ENCODE data around the gene PANK4.
"Not testable (repeated sequence)": the region's sequence is repeated elsewhere in the genome, so short reads cannot be mapped to it uniquely, and the experiment has no call there.

The PANK4 gene

DNA sequence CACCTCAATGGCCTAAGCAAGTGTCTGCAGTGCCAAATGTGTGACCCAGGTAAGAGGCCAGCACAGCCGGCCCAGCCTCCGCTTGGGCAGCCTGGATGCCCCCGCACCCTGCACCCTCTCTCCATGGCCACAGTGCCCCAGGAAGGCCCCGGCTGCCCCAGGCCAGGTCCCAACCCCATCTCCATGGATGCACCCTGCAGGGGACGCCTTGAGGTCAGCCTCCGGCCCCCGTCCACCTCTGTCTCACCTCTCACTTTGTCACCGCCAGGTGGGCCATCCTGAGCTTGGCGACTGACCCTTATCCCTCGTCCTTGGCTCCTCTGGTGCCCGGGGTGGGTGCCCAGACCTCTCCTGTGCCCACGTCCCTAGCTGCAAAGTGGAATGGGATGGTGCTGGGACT lies 32.0 kb upstream of the PANK4 start:
- no peak for DNase-seq

DNA sequence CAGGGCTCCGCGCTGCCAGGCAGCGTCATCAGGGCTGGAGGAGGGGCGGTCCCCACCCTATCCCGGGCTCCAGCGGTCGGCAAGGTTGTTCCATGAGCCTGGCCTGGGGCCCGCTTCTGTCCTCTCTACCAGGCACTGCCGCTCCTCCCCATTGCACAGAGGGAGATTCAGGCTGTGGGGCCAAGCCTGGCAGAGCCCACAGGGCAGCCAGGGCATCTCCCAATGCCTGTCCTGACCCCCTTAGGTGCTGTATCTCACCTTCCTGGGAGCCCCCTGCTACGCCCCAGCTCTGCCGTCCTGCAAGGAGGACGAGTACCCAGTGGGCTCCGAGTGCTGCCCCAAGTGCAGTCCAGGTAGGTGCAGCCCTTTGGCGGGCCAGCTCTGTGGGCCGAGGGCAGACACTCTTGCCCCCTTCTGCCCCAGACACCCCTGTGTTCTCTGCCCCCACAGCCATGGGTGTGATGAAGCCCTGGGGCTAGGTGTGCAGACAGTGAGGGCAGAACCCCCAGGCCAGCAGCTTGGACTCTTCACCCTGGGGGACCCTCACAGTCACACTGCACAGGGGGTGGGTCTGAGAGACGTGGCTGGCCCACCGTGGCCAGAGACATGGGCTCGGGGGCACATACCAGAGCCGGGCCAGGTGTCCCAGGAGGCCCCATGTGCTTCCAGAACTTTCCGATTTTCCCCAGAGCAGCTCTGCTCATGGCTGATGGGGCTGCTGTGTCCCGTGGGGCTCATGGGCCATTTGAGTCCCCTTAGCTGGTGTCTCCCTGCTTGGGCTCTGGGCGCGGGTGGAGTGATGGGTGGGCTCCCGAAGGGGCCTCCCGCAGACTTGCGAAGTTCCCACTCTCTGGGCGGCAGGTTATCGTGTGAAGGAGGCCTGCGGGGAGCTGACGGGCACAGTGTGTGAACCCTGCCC lies 31.3 kb upstream of the PANK4 start:
- no peak for DNase-seq

DNA sequence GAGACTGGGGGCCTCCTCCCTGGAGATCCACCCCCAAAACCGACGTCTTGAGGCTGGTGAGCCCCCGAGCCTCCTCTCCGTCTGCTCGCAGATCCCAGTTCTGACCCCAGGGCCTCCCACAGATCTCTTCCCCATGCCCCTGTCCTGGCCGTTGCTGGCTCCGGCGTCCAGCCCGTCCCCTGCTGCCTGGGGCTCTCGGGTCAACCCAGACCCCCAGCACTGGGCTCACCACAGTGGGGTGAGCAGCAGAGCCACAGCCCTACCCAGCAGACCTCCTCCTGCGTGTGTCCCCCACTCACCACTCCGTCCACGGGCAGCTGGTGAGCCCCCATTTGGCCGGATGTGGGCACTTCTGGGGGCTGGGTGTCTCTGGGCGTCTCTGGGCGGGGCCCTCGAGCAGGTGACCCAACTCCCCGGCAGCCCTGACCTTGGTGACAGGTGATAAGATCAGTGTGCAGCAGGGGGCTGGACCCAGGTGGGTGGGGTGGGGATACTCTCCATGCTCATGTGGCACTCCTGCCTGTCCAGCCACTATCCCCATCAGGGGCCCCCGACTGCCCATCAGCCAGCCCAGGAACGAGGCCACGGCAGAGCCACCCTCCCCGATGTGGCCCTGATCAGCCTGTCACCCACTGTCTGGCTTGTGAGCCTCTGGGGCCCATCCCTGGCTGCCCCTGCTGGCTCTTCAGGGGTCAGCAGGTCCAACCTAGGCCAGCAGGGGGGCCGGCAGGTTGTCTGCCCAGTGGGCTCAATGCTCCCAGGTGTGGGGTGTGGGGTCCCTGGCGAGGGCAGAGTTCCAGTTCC lies 30.5 kb upstream of the PANK4 start:
- DNase-seq, result no peak

- no peak for DNase-seq
Observed at GRCh38 chr1:2556277-2556677, 29.9 kb upstream of the PANK4 start, which contains the start of gene TNFRSF14. TNFRSF14 (plus strand) TSS chr1:2556371; CDS start chr1:2556665, 294 bp downstream.

- no peak for DNase-seq
Observed at GRCh38 chr1:2555634-2556276, 29.4 kb upstream of the PANK4 start.

- DNase-seq, result no peak
Observed at GRCh38 chr1:2554621-2555387, 28.4 kb upstream of the PANK4 start.

DNA sequence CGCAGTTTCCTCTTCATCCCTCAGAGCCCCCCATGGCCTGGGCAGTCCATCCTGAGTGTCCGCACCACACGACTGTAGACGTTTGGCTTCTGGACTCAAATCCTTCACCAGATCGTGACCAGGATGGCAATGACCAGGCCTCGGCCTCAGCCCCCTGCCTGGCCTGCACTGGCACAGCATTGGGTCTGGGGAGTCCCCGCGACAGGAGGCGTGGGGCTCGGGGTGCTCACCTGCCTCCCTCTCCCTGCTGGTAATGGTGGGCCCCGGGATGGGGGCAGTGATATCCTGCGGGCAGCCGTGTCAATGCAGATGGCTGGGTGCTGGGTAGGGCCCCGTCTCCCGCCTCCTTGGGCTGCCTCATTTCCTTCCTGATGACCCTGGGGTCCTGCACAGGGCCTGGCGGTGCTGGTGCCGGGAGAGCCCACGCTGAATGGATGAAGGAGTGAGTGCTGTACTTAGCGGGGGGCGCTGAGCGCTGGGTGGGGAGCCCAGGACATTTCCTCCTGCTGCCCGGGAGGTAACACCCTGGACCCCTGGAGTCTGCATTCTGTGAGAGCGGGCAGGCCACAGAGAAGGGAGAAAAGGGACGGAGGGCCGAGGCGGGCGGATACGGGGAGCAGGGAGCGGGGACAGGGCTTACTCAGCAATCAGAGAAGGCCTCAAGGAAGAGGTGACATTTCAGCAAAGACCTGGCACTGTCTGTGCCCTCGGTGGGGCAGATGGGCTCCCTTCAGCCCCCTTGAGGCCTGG lies 27.6 kb upstream of the PANK4 start:
- DNase-seq, result no peak

DNA sequence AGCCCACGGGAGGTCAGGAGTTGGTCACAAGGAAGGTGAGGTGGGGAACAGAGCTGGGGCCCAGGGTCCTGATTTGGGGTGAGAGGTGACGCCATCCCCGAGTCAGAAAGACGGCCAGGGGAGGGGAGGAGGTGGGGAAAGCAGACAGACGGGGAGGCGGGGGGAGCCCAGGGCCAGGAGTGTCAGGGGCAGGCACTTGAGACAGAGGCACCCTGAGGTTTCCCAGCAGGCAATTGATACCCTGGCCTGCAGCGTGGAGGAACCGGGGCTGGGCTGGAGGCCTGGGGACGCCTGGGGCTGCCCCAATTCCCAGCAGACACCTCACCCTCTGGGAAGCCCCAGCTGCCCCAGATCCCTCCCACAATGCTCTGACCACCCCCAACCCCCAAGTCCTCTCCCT lies 26.7 kb upstream of the PANK4 start:
- not testable (repeated sequence) for DNase-seq

- no peak for DNase-seq
Observed at GRCh38 chr1:2552189-2552588, 25.8 kb upstream of the PANK4 start.

DNA sequence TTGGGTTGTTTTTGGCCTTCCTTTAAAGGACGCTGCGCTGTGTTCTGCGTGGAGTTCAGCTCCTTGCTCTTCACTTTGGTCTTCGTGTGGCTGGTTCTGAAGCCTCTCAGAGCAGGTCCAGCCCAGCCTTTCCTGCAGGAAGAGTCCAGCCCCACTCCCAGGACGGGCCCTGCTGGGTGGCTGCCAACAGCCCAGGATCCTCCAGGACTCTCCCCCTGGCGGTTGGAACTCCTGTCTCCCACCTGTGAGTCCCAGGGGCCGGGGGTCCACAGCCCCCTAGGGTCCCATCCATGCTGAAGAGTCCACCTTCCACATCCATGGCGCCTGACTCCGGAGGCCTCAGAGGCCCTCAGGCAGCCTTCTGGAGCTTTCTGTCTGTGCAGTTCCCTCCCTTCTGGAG lies 25.1 kb upstream of the PANK4 start:
- DNase-seq, result not testable (repeated sequence)

DNA sequence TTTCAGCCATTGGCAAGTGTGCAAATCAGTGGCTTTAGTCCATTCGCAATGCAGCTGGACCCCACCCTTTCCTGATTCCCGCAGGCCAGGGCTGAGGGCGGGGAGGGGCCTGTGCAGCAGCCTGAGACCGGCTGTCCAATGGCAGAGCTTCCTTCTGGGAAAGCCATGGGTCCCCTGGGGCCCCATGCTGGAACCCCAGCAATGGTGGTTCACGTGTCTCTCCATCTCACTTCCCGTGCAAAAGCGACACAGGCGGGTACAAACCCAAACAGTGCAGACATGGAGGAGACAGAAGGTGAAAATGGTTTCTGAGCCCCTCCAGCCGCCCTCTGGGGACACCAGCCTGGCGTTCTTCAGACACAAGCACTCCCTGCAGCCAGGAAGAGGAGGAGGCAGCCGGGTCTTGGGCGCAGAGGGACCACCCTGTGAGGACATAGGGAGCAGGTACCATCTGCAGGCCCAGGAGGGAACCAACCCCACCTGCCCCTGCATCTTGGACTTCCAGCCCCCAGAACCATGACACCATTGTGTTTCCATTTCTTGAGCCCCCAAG lies 24.0 kb upstream of the PANK4 start:
- not testable (repeated sequence) for DNase-seq

DNA sequence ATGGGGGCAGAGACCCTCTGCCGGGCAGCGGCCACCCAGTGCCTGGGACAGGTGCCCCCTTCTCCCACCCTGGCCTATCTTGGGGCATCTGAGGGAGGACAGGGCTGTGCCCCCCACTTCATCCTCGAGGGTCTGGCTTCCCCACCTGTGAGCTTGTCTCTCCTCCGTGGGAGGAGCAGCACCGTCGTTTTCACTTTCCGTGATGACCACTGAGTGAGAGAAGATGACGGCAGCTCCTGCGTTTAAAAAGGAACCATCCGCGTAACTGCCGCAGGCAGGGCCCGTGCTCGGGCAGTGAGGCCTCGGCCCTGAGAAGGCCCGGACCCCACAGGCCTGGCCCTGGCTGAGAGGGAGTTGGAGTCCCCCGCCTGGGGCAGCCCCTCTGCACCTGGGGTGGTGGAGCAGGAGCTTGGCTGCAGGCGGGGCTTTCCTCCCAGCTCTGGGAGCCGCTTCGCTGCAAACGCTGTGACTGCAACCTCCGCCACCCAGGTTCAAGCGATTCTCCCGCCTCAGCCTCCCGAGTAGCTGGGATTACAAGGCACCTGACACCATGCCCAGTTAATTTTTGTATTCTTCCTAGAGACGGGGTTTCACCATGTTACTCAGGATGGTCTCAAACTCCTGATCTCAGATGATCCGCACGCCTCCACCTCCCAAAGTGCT lies 23.1 kb upstream of the PANK4 start:
- not testable (repeated sequence) for DNase-seq

- DNase-seq, result no peak
Observed at GRCh38 chr1:2548068-2548589, 21.7 kb upstream of the PANK4 start.

GRCh38 chr1:2547210-2548067 lies 21.0 kb upstream of the PANK4 start:
- DNase-seq, result no peak

DNA sequence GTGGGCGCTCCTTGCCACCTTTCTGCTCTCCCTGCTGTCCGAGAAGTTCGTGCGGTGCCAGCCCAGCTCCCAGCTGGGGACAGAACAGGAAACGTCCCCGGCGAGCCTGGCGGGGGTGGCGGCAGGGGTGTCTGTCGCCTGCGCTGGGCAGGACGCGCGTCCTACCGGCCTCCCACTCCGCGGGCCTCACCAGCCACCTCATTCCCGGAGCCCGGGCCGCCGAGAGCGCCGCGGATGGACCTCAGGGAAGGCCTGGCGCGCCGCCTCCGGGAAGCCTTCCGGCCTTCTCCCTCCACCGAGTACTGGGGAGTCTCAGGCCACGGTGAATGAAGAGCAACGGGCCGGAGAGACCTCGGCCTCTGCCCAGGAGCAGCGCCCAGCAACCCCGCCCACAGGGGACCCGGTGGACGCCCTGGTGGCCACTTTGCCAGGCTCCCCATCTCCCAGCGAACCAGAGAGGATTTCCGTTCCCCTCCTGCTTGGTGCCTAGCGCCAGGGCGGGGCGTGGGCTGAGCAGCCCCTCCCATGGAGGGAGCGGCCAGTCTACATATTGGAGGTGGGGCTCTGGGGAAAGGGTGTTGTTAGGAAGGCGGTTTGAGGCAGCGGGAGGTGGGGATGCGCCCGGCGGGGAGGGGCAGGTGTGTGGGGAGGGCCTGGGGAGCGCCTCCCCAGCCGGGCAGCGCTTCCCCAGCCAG lies 20.3 kb upstream of the PANK4 start:
- DNase-seq, result peak; percentile 46

GRCh38 chr1:2545754-2546514 lies 19.5 kb upstream of the PANK4 start:
- no peak for DNase-seq

- no peak for DNase-seq
Observed at GRCh38 chr1:2544875-2545640, 18.7 kb upstream of the PANK4 start.

Measured in SIG-M5 (cell line).